ENCODE results near the gene KMT5C.

- TF ChIP-seq ZNF70 (CRISPR knock-in tag; IDR thresholded peaks at IDR 0.05) (no peak), GLIS3 (CRISPR knock-in tag; IDR thresholded peaks at IDR 0.05) (no peak), CSRNP3 (CRISPR knock-in tag; IDR thresholded peaks at IDR 0.05) (no peak), CREB5 (CRISPR knock-in tag; IDR thresholded peaks at IDR 0.05; ENCODE audit: low read depth) (no peak), OSR1 (CRISPR knock-in tag; IDR thresholded peaks at IDR 0.05) (no peak), ZNF565 (CRISPR knock-in tag; conservative IDR thresholded peaks at IDR 0.05; ENCODE audit: low read depth) (no peak), TCF4 (CRISPR knock-in tag; IDR thresholded peaks at IDR 0.05; ENCODE audit: borderline replicate concordance) (no peak), PATZ1 (CRISPR knock-in tag; IDR thresholded peaks at IDR 0.05; ENCODE audit: borderline replicate concordance) (no peak)
Measured at GRCh38 chr19:55314396-55314795, 25.3 kb upstream of the KMT5C start.

Data from SK-N-SH treated with all-trans-retinoic acid at 6 μM for 48 hours (cell line).